D721Med (cell line): ENCODE results near the gene PRR5L.
A peak's percentile ranks its signal among the peaks of the same experiment; 100 is the strongest.
"Not testable (repeated sequence)": the region's sequence is repeated elsewhere in the genome, so short reads cannot be mapped to it uniquely, and the experiment has no call there.

Source experiments
- DNase-seq: peaks from one replicate; pipeline ENCODE4 v3.0.0; 2011; ENCODE audit warnings: low spot score; ENCODE audit not compliant: insufficient read length
- FAIRE-seq: peaks from 2 replicates; lab custom pipeline; 2011; peaks lifted over from hg19 to GRCh38; lab: Jason Lieb, UNC
- CTCF ChIP-seq: IDR thresholded peaks from 2 replicates; pipeline ENCODE4 v1.5.1; 2012; ENCODE audit warnings: mild to moderate bottlenecking, control low read depth; ENCODE audit not compliant: insufficient read depth; ENCODE audit errors: missing control alignments

The PRR5L gene

GRCh38 chr11:36317992-36318391 lies 21.9 kb downstream of the PRR5L start:
- DNase-seq (no peak), FAIRE-seq (peak; percentile 58)
- no peak for TF ChIP-seq CTCF

GRCh38 chr11:36324956-36325355 lies 28.9 kb downstream of the PRR5L start:
- not testable (repeated sequence) for DNase-seq, FAIRE-seq

- DNase-seq, FAIRE-seq: not testable (repeated sequence)
Measured at GRCh38 chr11:36325403-36325802, 29.3 kb downstream of the PRR5L start.

- no peak for TF ChIP-seq CTCF
Measured at GRCh38 chr11:36326524-36327419, 30.7 kb downstream of the PRR5L start.

GRCh38 chr11:36328966-36329673 lies 33.0 kb downstream of the PRR5L start:
- no peak for FAIRE-seq
- TF ChIP-seq CTCF = no peak
- no peak for DNase-seq

More at GRCh38 chr11:36326524-36327419, 30.7 kb downstream of the PRR5L start:
- no peak for FAIRE-seq
- no peak for DNase-seq

GRCh38 chr11:36330411-36330810 lies 34.3 kb downstream of the PRR5L start:
- DNase-seq (no peak), FAIRE-seq (no peak)
- no peak for TF ChIP-seq CTCF

GRCh38 chr11:36333468-36333867 lies 37.4 kb downstream of the PRR5L start:
- FAIRE-seq = no peak
- DNase-seq = no peak
- TF ChIP-seq CTCF = no peak

- TF ChIP-seq CTCF = no peak
- FAIRE-seq = no peak
- DNase-seq = no peak
Measured at GRCh38 chr11:36333897-36334296, 37.8 kb downstream of the PRR5L start.
